ENCODE measurements around the gene EGFR.

Gene EGFR

DNA sequence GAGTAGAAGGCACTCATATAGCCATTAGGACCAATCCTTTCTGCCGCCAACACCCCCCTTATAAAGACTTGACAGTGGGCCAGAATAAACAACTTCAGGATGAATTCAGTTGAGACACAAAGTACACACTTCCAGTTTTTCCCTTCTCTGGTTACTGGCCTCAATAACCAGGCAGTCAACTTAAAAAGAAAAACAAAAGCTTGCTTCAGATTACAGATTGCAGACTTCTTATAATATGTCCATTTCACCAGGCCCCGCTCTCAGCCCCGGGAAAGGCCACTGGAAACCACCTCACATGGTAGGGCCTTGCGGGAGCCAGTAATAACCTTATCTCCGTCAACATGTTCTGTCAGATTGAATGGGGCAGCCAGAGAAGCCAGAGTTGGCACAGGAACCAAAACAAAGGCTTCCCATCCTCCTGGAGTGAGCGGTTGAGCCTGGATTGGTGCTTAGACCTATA, 108.8 kb downstream of the EGFR start:
- no peak for DNase-seq (ENCODE audit: low read depth)

DNA sequence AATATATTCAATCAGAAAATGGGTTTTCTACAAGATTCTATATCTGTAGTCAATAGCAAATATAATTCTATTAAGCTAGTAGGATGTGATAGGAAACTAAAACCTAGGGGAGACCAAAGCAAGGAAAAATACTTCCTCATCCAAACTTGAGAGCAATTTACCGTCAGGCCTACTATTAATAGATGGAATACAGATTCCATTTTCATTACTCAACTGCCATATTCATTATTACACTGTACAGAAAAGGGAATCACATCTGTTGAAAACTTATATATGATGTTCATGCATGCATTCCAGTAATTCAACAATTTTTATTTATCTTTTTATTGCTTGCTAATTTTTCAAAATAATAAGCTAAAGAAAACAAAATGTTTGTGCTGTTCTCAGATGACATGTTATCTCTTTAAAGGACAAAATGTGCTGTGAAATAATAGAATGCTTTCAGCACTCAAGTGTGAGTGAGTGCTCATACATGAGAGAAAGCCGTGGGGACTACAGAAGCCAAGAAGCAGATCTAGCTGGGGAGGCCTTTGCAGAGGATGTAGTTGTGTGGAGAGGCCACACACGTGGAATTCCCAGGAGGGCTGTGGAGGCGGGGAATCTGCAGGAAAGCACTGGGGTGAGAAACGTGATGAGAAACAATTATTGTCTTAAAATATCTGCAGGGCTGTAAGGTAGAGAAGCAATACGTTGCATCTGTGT, 110.0 kb downstream of the EGFR start:
- no peak for DNase-seq (ENCODE audit: low read depth)

DNA sequence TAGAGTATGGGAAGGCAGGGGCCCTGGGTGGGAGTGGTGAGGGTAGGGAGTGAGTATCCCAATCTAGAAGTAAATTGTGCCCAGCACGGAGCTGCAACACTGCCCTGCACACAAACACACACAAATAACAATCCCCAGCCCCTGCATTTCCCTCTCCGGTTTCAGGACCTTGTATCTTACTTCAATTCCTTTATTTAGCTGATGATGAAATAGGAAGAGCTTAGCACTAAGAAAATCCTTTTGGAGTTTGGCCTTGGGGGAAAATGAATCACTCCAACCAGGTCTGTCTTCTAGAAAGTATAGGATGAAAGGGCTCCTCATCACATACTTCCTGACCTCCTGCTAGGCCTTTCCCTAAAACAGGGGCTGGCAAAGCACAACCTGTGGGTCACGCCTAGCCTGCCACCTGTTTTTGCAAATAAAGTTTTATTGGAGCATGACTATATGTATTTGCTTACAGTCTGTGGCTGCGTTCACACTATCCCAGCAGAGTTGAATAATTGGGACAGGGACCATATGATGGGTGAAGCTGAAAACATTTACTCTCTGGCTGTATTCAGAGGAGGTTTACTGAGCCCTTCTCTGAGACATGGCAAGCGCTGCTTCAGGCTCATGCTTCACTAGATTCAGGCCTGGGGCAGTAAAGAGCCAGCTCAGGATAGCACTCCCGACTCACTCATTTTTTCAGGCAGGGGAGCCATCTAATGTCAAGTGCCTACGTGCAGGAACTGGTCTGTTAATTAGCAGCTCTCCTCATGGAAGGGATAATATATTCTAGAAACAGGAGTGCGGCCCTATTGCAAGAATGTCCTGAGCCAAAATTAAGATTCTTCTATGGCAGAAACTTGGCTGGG, 111.0 kb downstream of the EGFR start:
- no peak for DNase-seq (ENCODE audit: low read depth)

DNA sequence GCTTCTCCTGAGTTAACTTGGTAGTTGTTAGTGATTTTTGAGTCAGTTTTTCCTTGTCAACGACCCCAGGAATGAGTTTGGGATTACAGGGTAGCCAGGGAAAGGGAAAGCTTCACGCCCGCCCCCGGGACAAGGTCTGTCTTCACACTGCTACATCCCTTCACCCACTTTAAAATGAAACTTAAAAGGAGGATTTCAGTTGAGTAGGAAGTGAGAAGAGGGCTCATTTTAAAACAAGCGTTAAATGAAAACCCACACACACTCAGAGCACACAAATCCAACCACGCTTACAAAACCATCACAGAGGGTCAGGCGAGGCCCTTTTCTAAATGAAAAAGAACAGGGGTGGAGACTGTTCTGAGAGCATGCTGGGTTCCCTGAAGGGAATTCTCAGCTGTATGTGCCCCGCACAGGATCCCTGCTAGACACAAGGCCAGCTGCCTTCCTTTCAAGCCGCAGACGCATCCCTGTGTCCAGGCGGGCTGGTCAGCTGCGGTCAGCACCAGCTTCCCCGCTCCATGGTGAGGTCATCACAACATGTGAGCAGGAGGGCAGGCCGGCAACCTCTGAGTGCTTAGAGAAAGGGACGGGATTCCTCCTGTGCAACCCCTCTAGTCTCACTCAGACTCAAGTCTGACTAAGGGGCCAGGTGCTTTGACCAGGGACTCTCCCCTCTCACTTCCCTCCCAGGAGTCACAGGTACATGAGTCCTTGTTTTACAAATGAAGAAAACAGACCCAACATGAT, 111.8 kb downstream of the EGFR start:
- DNase-seq (ENCODE audit: low read depth), result peak; percentile 74

DNA sequence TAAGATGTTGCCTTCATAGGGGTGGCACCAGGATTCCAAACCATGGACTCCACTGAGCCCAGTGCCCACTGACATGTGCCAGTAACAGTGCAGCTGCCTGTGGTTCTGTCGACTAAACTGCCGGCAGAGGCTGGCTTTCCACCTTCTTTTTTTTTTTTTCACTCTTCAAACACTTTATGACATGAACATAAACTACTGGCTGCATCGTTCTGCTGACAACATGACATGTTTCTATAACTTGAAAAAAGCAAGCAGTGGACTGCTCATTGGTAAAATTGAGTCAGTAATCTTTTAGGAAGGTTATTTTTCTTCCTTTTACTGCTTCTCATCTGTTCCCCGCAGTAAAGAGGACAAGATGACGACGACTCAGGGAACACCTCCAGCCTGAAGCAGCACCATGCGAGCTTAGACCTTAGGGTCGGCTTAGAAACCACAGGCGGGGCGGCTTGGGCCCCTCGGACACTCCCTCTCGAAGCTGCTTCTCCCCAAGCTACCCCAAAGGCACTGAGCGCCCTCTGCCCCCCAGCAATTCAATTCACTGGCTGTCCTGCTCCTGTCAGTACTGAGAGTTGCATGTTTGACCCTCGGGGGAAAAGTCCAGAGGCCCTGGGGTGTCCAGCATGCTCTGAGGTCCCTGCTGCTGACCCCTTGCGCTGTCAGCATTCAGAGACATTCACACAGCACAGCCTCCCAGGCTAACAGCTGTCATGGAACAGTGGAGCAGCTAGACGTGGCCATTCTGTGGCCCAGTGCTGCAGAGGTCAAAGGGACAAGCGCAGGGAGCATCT, 112.5 kb downstream of the EGFR start:
- no peak for DNase-seq (ENCODE audit: low read depth)

DNA sequence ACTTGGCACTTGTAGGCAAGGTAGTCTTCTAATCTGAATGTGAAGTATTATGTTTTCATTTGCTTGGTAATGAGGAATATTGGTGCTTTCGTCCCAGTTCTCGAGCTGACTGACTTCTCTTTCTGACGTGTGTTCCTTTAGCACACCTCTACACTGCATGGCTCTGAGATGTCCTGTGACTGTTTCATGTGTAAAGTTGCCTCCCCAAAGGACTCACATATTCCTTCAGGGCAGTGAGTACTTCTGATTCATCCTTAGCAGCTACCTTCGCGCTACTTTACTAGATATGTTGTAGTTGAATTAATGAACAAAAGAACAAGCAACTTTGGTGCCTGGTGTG, 113.7 kb downstream of the EGFR start:
- DNase-seq (ENCODE audit: low read depth), result no peak

DNA sequence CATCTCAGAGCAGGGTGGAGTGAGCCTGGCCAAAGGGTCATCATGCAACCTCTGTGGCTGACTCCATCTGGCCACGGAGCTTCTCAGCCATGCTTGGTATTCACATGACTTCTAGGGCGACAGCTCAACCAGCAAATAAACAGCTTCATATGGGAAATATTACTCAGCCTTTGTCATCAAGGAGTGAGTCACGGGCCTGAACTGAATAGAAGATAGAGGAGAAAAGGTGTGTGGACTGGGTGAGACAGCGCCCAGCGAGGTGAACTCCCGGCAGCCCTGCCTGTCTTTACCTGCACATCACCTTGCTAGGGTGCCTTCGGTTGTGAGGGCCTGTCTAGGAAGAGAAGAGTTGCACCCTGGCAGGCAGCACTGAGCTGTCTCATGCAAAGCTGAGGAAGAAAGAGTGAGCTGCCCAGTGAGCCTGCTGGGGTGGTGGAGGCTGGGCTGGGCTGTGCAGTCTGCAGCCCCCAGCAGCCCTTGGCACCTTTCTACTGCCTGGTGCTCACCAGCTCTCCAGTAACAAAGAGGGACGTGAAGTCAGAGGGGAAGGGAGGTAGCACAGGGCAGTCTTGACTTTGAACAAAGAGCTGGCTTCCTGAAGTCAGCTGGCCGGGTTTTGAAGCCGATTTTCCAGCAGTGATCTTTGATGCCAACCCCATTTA, 114.2 kb downstream of the EGFR start:
- DNase-seq (ENCODE audit: low read depth), result peak; percentile 96

DNA sequence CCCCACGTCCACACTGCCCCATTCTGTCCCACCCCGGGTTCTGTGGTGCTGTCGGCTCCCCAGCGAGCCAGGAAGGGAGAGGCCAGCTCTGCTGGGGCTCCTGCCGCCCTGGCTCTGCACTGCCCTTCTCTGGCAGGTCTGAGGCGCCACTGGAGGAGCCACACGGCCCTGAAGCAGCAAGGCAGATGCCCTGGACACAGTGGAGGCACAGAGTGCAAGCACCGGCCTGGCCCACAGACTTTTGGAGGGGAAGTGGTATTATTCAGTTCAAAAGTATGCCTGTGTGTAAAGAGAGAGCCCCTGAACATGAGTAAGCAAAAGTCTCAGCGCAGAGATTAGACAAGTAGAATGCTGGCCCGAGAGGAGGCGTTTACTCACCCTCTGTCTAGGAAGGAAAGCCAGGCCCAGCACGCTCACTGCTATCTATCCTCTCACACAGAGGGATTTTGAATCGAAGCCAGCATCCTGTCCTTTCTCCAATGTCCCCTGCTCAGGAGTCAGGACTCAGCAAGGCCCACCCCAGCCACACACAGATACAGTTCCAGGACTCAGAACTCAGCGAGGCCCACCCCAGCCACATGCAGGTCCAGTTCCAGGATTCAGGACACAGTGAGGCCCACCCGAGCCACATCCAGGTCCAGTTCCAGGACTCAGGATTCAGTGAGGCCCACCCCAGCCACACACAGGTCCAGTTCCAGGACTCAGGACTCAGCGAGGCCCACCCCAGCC, 115.0 kb downstream of the EGFR start:
- DNase-seq (ENCODE audit: low read depth), result peak; percentile 96

DNA sequence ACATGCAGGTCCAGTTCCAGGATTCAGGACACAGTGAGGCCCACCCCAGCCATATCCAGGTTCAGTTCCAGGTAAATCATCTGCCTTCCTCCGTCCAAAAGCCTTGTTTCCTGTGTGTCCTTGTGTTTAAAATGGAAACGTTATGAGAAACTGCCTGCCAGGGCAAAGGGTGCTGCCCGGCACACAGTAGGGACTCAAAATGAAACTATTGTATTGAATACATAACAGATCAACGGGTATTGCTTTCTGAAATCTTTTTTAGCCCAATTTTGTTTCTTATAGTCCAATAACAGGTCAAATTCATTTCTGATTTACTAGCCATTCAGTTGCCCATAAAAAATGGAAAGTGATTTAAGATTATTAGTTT, 115.5 kb downstream of the EGFR start:
- no peak for DNase-seq (ENCODE audit: low read depth)

DNA sequence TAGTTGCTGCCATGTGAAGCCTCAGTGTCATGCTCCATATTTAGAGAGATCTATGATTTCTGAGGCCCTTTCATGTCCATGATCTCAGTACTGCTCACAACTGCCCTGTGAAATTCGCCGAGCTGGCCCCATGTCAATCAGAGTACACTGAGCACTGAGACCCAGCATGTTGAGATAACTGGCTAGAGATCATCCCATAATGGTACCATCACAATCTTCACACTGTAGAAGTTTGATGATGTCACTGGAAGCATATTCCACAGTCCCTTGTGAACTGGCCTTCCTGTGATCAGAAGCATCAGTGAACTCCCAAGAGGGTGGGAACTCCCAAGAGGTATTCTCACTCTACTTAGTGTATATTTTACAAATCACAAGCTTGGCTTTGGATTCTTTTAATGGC, 116.0 kb downstream of the EGFR start:
- no peak for DNase-seq (ENCODE audit: low read depth)

DNA sequence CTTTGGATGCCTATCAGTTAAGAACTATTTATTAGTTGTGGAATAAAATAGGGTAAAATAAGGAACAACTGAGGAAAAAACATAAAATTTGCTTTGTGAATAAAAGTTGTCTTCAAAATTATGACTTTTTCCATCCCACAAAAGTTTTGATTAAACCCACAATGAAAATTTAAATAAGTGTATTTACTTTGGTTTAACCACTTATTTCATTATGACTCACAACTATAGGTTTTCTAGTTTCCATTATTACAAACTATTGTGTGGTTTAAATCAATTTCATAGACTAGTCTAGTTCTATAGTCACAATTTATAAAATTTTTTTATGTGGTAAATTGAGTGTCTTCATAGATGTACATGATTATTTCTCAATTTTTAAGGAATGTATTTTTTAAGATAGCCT, 116.6 kb downstream of the EGFR start:
- DNase-seq (ENCODE audit: low read depth), result no peak

DNA sequence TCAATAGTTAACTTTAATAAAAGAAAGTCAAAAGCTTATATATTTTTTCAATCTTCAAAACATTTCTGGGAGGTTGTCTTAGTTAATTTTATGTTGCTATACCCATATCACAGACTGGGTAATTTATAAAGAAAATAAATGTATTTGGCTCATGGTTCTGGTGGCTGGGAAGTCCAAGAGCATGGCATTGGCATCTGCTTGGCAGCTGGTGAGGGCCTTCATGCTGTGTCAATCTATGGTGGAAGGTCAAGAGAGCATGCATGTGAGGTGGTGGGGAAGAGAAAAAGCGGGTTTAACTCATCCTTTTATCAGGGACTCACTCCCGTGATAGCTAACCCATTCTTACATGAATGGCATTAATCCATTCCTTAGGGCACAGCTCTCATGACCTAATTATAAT, 119.8 kb downstream of the EGFR start:
- no peak for DNase-seq (ENCODE audit: low read depth)

DNA sequence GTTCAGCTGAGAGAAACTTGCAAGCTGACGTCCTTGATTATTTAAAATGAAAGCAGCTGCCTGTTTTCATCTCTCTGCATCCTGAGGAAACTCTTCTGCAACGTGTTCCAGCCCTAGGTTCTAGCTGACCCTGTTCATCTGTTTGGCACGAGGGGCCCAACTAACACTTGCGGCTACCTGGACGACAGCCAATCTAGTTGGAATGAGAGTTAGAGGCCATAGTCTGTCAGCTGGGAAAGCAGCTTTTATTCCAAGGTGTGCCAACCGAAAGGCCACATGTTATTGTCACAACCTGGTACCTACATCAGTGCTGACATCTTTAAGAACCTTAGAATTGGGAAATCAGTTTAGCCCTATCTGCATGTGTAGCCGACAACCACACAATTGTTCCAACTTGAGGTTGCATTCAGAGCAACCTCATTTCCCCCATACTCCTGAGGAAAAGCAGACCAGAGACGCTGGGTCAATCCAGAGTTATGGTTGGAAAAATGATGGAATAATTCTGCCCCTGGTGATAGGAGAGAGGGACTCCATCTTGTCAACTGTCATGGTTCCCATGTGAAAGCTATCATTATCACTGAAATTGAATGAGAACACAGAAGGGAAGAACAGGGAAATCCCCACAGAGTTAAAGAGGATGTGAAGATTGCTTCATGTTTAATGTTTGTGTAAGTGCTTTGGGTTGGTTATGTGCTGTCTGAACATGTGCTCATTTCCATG, 121.6 kb downstream of the EGFR start:
- no peak for DNase-seq (ENCODE audit: low read depth)

DNA sequence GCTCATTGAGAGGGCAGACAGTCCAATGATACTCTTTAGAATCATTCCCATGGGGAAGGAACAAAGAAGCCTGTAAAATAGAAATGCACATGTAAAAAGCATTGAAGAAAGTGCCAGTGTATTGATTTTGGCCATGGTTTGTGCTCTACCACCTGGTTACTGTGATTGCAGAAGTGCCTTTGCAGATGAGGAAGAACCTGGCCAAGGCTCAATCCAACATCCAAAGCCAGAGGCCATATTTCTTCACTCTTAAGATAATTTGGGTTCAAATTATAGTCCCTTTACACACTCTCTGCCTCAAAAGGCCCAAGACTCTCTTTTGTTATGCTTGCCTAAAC, 122.1 kb downstream of the EGFR start:
- DNase-seq (ENCODE audit: low read depth), result no peak

DNA sequence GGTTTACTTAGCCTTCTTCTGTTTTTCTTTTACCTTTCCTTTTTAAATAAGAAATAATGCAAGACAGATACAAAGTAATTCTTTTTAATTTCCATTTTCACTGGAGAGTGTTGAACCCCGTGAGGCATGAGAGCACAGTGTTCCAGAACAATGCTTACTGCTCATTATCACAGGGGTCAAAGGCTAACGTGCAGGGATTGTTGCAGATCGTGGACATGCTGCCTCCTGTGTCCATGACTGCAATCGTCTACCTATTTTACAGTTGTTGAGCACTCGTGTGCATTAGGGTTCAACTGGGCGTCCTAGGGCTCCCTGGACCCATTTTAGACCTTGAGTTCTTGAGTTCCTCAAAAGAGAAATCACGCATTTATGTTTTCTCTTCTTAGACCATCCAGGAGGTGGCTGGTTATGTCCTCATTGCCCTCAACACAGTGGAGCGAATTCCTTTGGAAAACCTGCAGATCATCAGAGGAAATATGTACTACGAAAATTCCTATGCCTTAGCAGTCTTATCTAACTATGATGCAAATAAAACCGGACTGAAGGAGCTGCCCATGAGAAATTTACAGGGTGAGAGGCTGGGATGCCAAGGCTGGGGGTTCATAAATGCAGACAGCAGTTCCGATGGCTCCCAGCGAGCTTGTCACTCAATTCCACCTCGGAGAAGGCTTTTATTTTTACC, 124.2 kb downstream of the EGFR start:
- no peak for DNase-seq (ENCODE audit: low read depth)

DNA sequence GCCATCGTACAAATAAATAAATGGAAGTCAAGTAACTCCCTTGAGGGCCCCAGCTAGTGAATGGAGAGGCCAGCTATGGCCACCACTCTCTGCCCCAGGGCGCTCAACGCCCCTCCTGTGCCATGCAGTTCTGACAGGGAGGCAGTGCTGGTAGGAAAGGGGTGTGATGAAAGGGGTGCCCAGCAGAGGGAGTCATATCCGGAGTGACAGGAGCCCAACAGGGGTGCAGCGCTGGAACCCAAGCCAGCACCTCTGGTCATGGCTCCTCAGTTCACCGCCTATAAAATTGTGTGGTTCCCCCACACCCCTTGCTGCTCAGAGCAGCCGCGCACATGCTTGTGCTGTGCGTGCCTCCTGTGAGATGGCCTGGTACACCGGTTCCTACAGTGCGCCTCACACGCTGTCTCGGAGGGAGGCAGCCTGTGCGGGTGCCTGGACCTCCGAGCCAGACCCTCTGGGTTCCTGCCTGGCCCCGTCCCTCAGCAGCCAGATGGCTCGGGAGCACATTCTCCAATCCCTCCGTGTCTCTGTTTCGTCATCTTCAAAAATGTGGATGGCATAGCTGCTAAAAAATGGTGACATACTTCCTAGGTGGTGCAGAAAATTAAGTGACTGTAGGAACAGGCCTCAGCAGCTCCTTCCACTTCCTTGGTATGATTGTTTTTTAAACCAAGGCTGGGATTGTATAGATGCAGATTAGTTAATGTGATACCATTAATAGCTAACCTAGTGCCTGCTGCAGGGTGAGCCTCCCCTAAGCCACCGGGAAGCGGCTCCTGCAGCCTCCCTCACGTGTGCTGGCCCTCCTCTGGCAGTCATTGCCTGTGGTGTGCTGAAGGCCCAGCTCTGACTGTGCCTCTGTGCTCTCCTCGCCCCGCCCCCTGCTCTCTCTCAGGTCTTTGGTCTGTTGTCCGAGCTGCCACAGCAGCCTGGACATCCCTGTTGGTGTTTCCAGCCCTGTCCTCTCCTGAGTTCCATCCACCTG, 125.8 kb downstream of the EGFR start:
- no peak for DNase-seq (ENCODE audit: low read depth)

DNA sequence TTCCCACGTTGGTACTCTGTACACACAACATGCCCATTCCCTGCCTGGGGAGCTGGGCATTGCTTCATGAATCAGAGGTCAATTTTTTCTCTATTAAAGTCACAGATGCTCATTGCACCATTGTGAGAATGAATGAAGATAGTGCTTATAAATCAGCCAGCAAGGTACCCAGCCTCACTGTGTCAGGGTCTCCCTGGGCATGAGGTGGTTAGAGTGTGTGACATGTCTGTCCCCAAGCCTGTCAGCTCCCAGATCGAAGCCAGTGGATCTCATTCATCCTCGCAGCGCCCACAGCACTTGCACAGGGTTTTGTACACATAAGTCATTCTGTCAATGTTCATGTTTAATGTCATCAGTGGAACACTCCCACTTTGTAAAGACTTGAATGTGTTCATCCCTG, 126.8 kb downstream of the EGFR start:
- no peak for DNase-seq (ENCODE audit: low read depth)

DNA sequence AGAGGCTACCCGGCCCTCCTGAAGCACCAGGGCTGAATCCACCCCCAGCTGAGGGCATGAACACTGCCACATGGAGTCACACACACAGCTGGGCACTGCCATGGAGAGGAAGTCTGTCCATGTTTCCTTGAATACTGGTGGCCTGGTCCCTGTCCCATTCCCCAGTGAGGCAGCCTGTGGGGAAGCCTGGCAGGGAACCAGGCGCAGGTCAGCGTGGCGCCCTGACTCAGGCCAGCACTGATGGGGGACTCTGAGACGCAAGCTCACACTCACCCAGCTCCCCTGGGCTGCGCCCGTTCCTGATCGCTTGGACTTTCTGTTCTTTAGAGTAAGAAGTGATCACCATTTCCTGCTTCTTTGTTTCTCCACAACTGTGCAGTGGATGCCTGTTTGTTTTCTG, 128.3 kb downstream of the EGFR start:
- DNase-seq (ENCODE audit: low read depth), result no peak

DNA sequence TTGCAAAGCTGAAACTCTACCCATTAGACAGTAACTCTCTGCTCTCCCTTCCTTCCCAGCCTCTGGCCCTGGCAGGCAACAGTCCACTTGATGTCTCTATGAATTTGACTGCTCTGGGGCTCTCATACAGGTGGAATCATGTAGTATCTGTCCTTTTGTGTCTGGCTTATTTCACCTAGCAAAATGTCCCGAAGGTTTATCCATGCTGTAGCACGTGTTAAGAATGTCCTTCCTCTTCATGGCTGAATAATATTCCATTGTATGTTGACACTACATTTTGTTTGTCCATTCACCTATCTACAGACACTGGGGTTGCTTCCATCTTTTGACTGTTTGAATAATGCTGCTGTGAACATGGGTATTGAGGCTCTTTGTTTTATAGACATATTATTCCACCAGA, 128.9 kb downstream of the EGFR start:
- no peak for DNase-seq (ENCODE audit: low read depth)

All from GM04504 (cell line).